K562 (cell line): ENCODE data around the gene TRAF1. TPM values are rescaled to one million over a fixed set of nuclear protein-coding genes. Genes with fewer than 3 reads are reported as not detected.

Source experiments
- ATAC-seq: fragments of 200-7000 bp; cut with Tn5 transposase; 3 replicates; pipeline ENCODE4 v1.9.1; 2020; ENCODE audit warnings: moderate library complexity
- BruUV-seq: library from RNA; stranded (reverse); fragments of 400-500 nt; replicated peaks from 2 replicates; lab custom pipeline; 2021; lab: Mats Ljungman, UMichigan
- CTCF ChIA-PET: fragments of 300-600 bp; formaldehyde crosslinking; extraction: SDS; loops from one replicate; lab custom pipeline; 2021; ENCODE audit warnings: low intra/inter-chr PET ratio; lab: Yijun Ruan, JAX
- POLR2A ChIA-PET: fragments of 300-600, 350-650 bp; sonication (Branson Sonifier 250); formaldehyde crosslinking; extraction: SDS; loops from one replicate; lab custom pipeline; 2021; ENCODE audit warnings: antibody characterized with exemption, inconsistent platforms; lab: Yijun Ruan, JAX
- DNase-seq, 4 experiments: peaks; one replicate each; pipeline versions ENCODE4 v3.0.0 to v3.0.0-alpha.2; 2011 to 2018; ENCODE audit warnings: low spot score in 3 of 4, mixed read lengths in 3 of 4; ENCODE audit errors: extremely low read depth in 1 of 4
- FAIRE-seq: peaks from 2 replicates; lab custom pipeline; 2011; peaks lifted over from hg19 to GRCh38; lab: Jason Lieb, UNC
- H2AFZ ChIP-seq: 2 replicates; pipeline ENCODE4 v1.6.0; 2011; ENCODE audit warnings: low read depth, low read length, control low read depth, inconsistent platforms
- H3K27ac ChIP-seq: fragments of 200-600 bp; 3 replicates; pipeline ENCODE4 v1.8.0; 2011; ENCODE audit warnings: low read depth, mild to moderate bottlenecking, control low read depth, inconsistent platforms, low read length, moderate library complexity, mixed read lengths; ENCODE audit errors: extremely low read depth
- H3K27me3 ChIP-seq, 2 experiments: fragments of 300-600 bp in 1 of 2; 2 replicates in 1 of 2; 3 replicates in 1 of 2; pipeline versions ENCODE4 v1.6.0 to v1.8.0; 2011; ENCODE audit warnings: inconsistent platforms in 2 of 2, low read length in 2 of 2, mild to moderate bottlenecking in 1 of 2, mixed read lengths in 1 of 2, moderate library complexity in 1 of 2; ENCODE audit not compliant: control insufficient read depth in 2 of 2, insufficient read depth in 2 of 2
- H3K36me3 ChIP-seq: fragments of 300-600 bp; 3 replicates; pipeline ENCODE4 v1.8.0; 2011; ENCODE audit warnings: mild to moderate bottlenecking, low read length, inconsistent platforms; ENCODE audit not compliant: control insufficient read depth, insufficient read depth
- H3K4me1 ChIP-seq, 2 experiments: fragments of 200-600 bp in 1 of 2; replicated peaks in 1 of 2; 2 replicates in 1 of 2; 3 replicates in 1 of 2; pipeline versions ENCODE4 v1.5.1 to v1.8.0; 2011; ENCODE audit warnings: inconsistent platforms in 2 of 2, low read length in 2 of 2, mild to moderate bottlenecking in 1 of 2, mixed read lengths in 1 of 2, moderate library complexity in 1 of 2; ENCODE audit not compliant: control insufficient read depth in 2 of 2, insufficient read depth in 2 of 2
- H3K4me2 ChIP-seq: 2 replicates; pipeline ENCODE4 v1.6.1; 2011; ENCODE audit warnings: low read length, control low read depth, inconsistent platforms, mixed read lengths; ENCODE audit not compliant: insufficient read depth
- H3K4me3 ChIP-seq: fragments of 200-600 bp; sonication (generic), shearing (Covaris generic); 2 replicates; pipeline ENCODE4 v1.5.1; 2016; ENCODE audit warnings: control low read depth, inconsistent platforms
- H3K79me2 ChIP-seq: fragments of 200-600 bp; 3 replicates; pipeline ENCODE4 v1.8.0; 2011; ENCODE audit warnings: low read length, inconsistent platforms; ENCODE audit not compliant: control insufficient read depth, insufficient read depth
- H3K9ac ChIP-seq, 2 experiments: 2 replicates each; pipeline versions ENCODE4 v1.6.0 to v1.6.1; 2011; ENCODE audit warnings: low read depth in 2 of 2, low read length in 2 of 2, control low read depth in 1 of 2, inconsistent platforms in 1 of 2, mild to moderate bottlenecking in 1 of 2, mixed read lengths in 1 of 2; ENCODE audit not compliant: insufficient read depth in 1 of 2
- H3K9me1 ChIP-seq: one replicate; pipeline ENCODE4 v1.6.0; 2011; ENCODE audit warnings: inconsistent platforms, mild to moderate bottlenecking, low read length, moderate library complexity; ENCODE audit not compliant: control insufficient read depth, insufficient read depth
- H3K9me3 ChIP-seq: replicated peaks from 2 replicates; pipeline ENCODE4 v1.5.1; 2011; ENCODE audit warnings: low read depth, low read length, inconsistent platforms; ENCODE audit not compliant: control insufficient read depth, insufficient read depth
- H4K20me1 ChIP-seq: replicated peaks from 2 replicates; pipeline ENCODE4 v1.6.1; 2011; ENCODE audit warnings: low read length, inconsistent platforms, mixed read lengths; ENCODE audit not compliant: control insufficient read depth, insufficient read depth
- CBX8 ChIP-seq: fragments of 200-600 bp; sonication (generic); IDR thresholded peaks from 2 replicates; pipeline ENCODE4 v1.6.1; 2012; ENCODE audit warnings: borderline replicate concordance, mixed run types, low read depth, mild to moderate bottlenecking, moderate library complexity, mixed read lengths, low read length, control low read depth, inconsistent platforms; ENCODE audit not compliant: poor library complexity, severe bottlenecking; ENCODE audit errors: extremely low read depth
- DMBX1 ChIP-seq: fragments of 250-450 bp; sonication (Bioruptor Pico); IDR thresholded peaks from 2 replicates; pipeline ENCODE4 v1.8.0; 2022; ENCODE audit warnings: inconsistent platforms, mild to moderate bottlenecking, moderate library complexity, borderline replicate concordance
- HOXB6 ChIP-seq: fragments of 250-450 bp; sonication (Bioruptor Pico); IDR thresholded peaks from 2 replicates; pipeline ENCODE4 v1.5.1; 2022; ENCODE audit warnings: mild to moderate bottlenecking, borderline replicate concordance
- LARP7 ChIP-seq: fragments of 450-650 bp; IDR thresholded peaks from 2 replicates; pipeline ENCODE4 v1.6.1; 2016
- NELFE ChIP-seq: IDR thresholded peaks from 2 replicates; pipeline ENCODE4 v1.6.1; 2011; ENCODE audit warnings: mild to moderate bottlenecking; ENCODE audit not compliant: insufficient read depth, insufficient read length
- PATZ1 ChIP-seq: fragments of 250-450 bp; sonication (Bioruptor Pico); IDR thresholded peaks from 2 replicates; pipeline ENCODE4 v1.5.0; 2020; ENCODE audit warnings: mild to moderate bottlenecking, borderline replicate concordance
- SPI1 ChIP-seq: IDR thresholded peaks from 2 replicates; pipeline ENCODE4 v1.6.1; 2011; ENCODE audit warnings: low read depth, low read length, control low read depth, borderline replicate concordance
- VEZF1 ChIP-seq: fragments of 200-800 bp; sonication (Bioruptor generic); IDR thresholded peaks from 2 replicates; pipeline ENCODE4 v1.6.1; 2017; ENCODE audit warnings: missing genetic modification characterization, missing compliant biosample characterization
- WGBS: fragments of 100-300 bp; shearing (Covaris generic); methylation state at CpG from one replicate; pipeline ENCODE4 v1.1.6; 2016; ENCODE audit warnings: low coverage, mixed read lengths; ENCODE audit not compliant: insufficient coverage; ENCODE audit errors: missing lambda C conversion rate; 5-methylcytosine and 5-hydroxymethylcytosine counted together
- in situ Hi-C: fragments of 300-500 bp; cut with MboI; formaldehyde crosslinking; loops from 4 replicates; pipeline ENCODE4 v1.15.0; 2018; ENCODE audit warnings: inconsistent platforms, mixed read lengths
- intact Hi-C: fragments of 100-400 bp; cut with micrococcal nuclease; formaldehyde crosslinking; loops from 2 replicates; pipeline ENCODE4 v1.14.2; 2022
- polyA plus RNA-seq, 8 experiments: library from polyadenylated mRNA; depleted of rRNA in 4 of 8; stranded (reverse) in 5 of 8; unstranded in 3 of 8; fragments of >200 nt; fragmentation: Nextera tagmentation in 2 of 8; fragmentation: Illumina TruSeq in 1 of 8; extraction: Ambion mirVana in 2 of 8; extraction: Trizol in 1 of 8; gene quantifications; 2 replicates each; pipeline versions ENCODE4 v1.2.1 to v1.2.3, GENCODE V29; 2011 to 2014; ENCODE audit warnings: inconsistent platforms in 1 of 8, missing spikeins in 1 of 8
- total RNA-seq, 7 experiments: library from RNA; depleted of rRNA in 6 of 7; stranded (reverse); fragments of >200 nt in 6 of 7; fragmentation: Illumina TruSeq in 2 of 7; extraction: Trizol in 2 of 7; gene quantifications; 2 replicates each; pipeline versions ENCODE4 v1.2.1 to v1.2.3, GENCODE V29; 2011 to 2021; ENCODE audit warnings: low replicate concordance in 1 of 7

The TRAF1 gene
- total and polyA plus RNA-seq, 9 of the 15 experiments (the other 6 are each of a cell fraction or from before 2014, with no cell fraction given), result 0.01 to 1.1 (median 0.04) TPM; not detected in 2

- in situ Hi-C loops, result loop anchor here (25.0 kb wide), 1 partner anchor 330 kb away; no protein-coding TSS in a partner anchor
- H3K9me1 ChIP-seq, result no peaks in the 10 kb centered on the region
- H3K9ac ChIP-seq, result 0 out of 4 replicates have a peak overlapping the region, but pooled peaks of 1 of the 2 experiments have one; percentile 7
- POLR2A ChIA-PET, result no interaction called here
- peaks cover 0 to 9% of the 10 kb centered on the region in 2 experiments; a peak in 2 of 5 replicates for H3K4me1 ChIP-seq
- intact Hi-C loops, result no loop called here
- H3K4me2 ChIP-seq, result no peak overlapping the region
- peaks cover 2 to 11% of the 10 kb centered on the region in 2 experiments; a peak in 3 of 5 replicates for H3K27me3 ChIP-seq
- H3K36me3 ChIP-seq, result no peaks in the 10 kb centered on the region
- ATAC-seq (no peak), FAIRE-seq (no peak), DNase-seq (no peak)
- no peak overlapping the region for H3K27ac ChIP-seq
- no peaks in the 10 kb centered on the region for H3K79me2 ChIP-seq
- H3K9me3 ChIP-seq, result no peaks in the 10 kb centered on the region
- CTCF ChIA-PET, result no interaction called here
- no peaks in the 10 kb centered on the region for H4K20me1 ChIP-seq
- no peak overlapping the region for H3K4me3 ChIP-seq
- 19% methylated on average over 7 of the region's 8 CpGs for WGBS
- no peak overlapping the region for H2AFZ ChIP-seq
- BruUV-seq, result no TSS peak
- TF ChIP-seq CBX8, result no peak
- no peak for TF ChIP-seq SPI1
- TF ChIP-seq DMBX1, result no peak
- TF ChIP-seq NELFE, result no peak
- no peak for TF ChIP-seq VEZF1 (CRISPR knock-in tag)
- no peak for TF ChIP-seq HOXB6 (CRISPR knock-in tag)
- no peak for TF ChIP-seq PATZ1 (CRISPR knock-in tag)
- TF ChIP-seq LARP7, result no peak
Measured at GRCh38 chr9:120942186-120943001, 15.8 kb upstream of the TRAF1 start.
